ENCODE results near the gene HSCB. TPM values are rescaled to one million over a fixed set of nuclear protein-coding genes. Genes with fewer than 3 reads are reported as not detected.

Gene HSCB
- total RNA-seq, 1 experiment from 2014 or later, result 21.2 TPM

DNA sequence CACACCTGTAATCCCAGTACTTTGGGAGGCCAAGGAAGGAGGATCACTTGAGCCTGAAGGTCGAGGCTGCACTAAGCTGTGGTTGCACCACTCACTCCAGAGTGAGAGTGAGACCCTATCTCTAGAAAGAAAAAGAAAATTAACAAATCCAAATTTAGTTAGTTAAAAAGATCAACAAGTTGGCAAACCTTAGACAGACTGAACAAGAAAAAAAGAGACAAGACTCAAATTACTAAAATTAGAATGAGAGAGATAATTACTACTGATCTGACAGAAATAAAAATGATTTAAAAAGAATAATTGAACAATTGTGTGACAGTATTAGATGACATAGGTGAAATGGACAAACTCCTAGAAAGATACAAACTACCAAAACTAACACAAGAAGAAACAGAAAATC lies 13.8 kb upstream of the HSCB start:
- Histone ChIP-seq H3K27ac (ENCODE audit: insufficient read length, low read depth, low read length) (no peak overlapping the region), H4K20me1 (ENCODE audit: control insufficient read depth, insufficient read depth, insufficient read length) (no peaks in the 10 kb centered on the region), H3K23ac (ENCODE audit: insufficient read length, low read depth, low read length) (no peak overlapping the region), H3K4me1 (ENCODE audit: insufficient read depth, low read length) (no peaks in the 10 kb centered on the region), H3K14ac (ENCODE audit: insufficient read depth, low read length) (no peak overlapping the region), H3K9ac (ENCODE audit: extremely low read depth, insufficient read length, low read length) (no peak overlapping the region), H3K56ac (ENCODE audit: insufficient read length, low read depth, low read length) (no peak overlapping the region), H3K4ac (ENCODE audit: low read depth, low read length) (no peak overlapping the region), H3K9me3 (ENCODE audit: control insufficient read depth, low read depth, low read length) (no peaks in the 10 kb centered on the region), H4K91ac (ENCODE audit: insufficient read length, low read depth, low read length) (no peak overlapping the region), H3K4me2 (ENCODE audit: insufficient read depth, insufficient read length, low read length) (no peak overlapping the region), H3K79me2 (ENCODE audit: insufficient read depth, low read length) (no peaks in the 10 kb centered on the region), H2BK12ac (ENCODE audit: insufficient read length, low read depth, low read length) (no peak overlapping the region), H3K18ac (ENCODE audit: insufficient read length, low read depth, low read length) (no peak overlapping the region), H2BK15ac (ENCODE audit: low read depth, low read length) (no peak overlapping the region), H2BK20ac (ENCODE audit: low read depth, low read length, poor library complexity, severe bottlenecking) (no peak overlapping the region), H2BK5ac (ENCODE audit: insufficient read length, low read length) (no peak overlapping the region), H3K79me1 (ENCODE audit: insufficient read depth, low read depth, low read length, poor library complexity, severe bottlenecking) (peaks cover 3% of the 10 kb centered on the region), H3K23me2 (ENCODE audit: insufficient read length, low read depth, low read length, poor library complexity, severe bottlenecking) (no peaks in the 10 kb centered on the region), H3T11ph (ENCODE audit: low read length) (no peak overlapping the region), H4K5ac (ENCODE audit: insufficient read length, low read depth, low read length) (no peak overlapping the region), H3K27me3 (ENCODE audit: insufficient read depth, low read length) (no peaks in the 10 kb centered on the region), H4K8ac (replicated peaks; ENCODE audit: insufficient read length, low read depth, low read length) (no peak overlapping the region), H2AFZ (ENCODE audit: low read length) (no peak overlapping the region), H2BK120ac (ENCODE audit: low read depth, low read length, poor library complexity, severe bottlenecking) (no peak overlapping the region), H2AK5ac (ENCODE audit: insufficient read length, low read length) (no peak overlapping the region)
- Mint-ChIP-seq H3K4me1 (peaks cover 2 to 4% of the 10 kb centered on the region in 2 experiments; a peak in 2 of 4 replicates), H3K36me3 (ENCODE audit: insufficient read depth in 1 of 3, low read depth in 3 of 3) (peaks cover 46 to 78% (median 70%) of the 10 kb centered on the region in 3 experiments), H3K27me3 (ENCODE audit: low read depth) (no peaks in the 10 kb centered on the region), H3K4me3 (no peak overlapping the region), H3K27ac (no peak overlapping the region), H3K9me3 (peaks cover 0 to 3% of the 10 kb centered on the region in 2 experiments; a peak in 1 of 5 replicates)
- WGBS (ENCODE audit: extremely low coverage, insufficient read length, low lambda C conversion rate), result no CpG with 5 or more reads among the region's 1 CpG
- DNase-seq, result no peak
- TF ChIP-seq, protein P1, sequence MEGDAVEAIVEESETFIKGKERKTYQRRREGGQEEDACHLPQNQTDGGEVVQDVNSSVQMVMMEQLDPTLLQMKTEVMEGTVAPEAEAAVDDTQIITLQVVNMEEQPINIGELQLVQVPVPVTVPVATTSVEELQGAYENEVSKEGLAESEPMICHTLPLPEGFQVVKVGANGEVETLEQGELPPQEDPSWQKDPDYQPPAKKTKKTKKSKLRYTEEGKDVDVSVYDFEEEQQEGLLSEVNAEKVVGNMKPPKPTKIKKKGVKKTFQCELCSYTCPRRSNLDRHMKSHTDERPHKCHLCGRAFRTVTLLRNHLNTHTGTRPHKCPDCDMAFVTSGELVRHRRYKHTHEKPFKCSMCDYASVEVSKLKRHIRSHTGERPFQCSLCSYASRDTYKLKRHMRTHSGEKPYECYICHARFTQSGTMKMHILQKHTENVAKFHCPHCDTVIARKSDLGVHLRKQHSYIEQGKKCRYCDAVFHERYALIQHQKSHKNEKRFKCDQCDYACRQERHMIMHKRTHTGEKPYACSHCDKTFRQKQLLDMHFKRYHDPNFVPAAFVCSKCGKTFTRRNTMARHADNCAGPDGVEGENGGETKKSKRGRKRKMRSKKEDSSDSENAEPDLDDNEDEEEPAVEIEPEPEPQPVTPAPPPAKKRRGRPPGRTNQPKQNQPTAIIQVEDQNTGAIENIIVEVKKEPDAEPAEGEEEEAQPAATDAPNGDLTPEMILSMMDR (conservative IDR thresholded peaks at IDR 0.05), result no peak
